ENCODE measurements around the gene IGSF21.

DNA sequence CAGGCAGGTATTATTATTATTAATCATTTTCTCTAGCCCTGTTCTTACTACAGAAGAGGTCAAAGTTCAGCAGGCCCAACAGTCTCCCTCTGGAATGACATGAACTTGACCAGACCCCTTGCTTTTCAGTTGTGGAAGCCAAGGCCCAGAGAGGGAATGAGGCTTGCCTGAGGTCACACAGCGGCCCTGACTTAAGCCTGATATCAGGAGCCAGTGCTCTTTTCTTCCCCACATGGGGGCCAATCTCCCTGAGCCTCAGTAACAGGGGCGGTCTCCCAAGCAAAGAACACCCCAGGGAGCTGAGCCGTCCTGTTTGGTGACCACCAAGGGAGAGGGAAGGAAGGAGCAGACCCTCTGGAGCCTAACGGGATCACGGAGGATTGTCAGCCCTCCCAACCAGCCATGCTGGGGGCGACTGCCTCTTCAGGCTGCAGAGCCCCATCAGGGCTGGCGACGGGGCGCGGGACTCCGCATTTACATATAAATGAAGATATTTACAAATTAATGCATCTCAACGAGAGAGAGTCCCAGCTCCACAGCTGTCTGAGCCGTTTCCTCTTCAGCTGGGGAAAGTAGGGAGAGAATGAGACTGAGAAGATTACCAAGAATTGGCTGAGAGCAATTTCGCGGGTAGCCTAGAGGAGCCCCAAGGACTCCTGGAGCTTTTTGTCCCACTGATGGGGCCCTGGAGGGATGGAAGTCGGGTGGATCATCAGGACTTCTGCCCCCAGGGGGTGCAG, 187.0 kb downstream of the IGSF21 start:
- TF ChIP-seq POLR2AphosphoS5 (IDR thresholded peaks at IDR 0.05; ENCODE audit: low read depth, low read length) (no peak), POLR2A (IDR thresholded peaks at IDR 0.05; ENCODE audit: low read depth, low read length) (no peak), PAX5 (IDR thresholded peaks at IDR 0.05; ENCODE audit: insufficient read depth, low read length, severe bottlenecking) (no peak), POU2F2 (IDR thresholded peaks at IDR 0.05; ENCODE audit: low read depth, low read length) (no peak), SPI1 (IDR thresholded peaks at IDR 0.05; ENCODE audit: low read depth, low read length) (no peak)

Data from GM12891 (cell line).